NCI-H1417 (cell line): ENCODE results near the gene RGS16.

Experiments used
- DNase-seq, 3 experiments: peaks; one replicate each; lab custom pipeline; 2025; lab: John Stamatoyannopoulos, UW

The RGS16 gene

DNA sequence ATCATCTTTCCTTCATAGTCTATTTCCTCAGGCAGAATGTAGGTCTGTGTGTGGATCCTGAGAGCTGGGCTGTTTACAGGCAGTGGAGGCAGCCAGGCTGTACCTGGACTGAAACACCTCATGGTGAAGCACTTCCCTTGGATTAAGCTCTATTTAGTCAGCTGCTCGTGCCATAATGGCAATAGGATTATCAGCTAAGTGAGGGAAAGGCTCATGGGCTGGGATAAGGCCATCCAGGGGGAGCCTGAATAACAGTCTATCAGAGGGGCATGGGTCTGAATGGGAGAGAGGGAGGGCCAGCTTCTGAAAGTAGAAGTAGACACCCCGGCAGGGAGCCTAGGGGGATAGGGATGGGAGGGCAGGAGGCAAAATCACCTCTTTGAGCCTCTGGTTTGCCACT is 23.5 kb downstream of the RGS16 start:
- DNase-seq = no peak

DNA sequence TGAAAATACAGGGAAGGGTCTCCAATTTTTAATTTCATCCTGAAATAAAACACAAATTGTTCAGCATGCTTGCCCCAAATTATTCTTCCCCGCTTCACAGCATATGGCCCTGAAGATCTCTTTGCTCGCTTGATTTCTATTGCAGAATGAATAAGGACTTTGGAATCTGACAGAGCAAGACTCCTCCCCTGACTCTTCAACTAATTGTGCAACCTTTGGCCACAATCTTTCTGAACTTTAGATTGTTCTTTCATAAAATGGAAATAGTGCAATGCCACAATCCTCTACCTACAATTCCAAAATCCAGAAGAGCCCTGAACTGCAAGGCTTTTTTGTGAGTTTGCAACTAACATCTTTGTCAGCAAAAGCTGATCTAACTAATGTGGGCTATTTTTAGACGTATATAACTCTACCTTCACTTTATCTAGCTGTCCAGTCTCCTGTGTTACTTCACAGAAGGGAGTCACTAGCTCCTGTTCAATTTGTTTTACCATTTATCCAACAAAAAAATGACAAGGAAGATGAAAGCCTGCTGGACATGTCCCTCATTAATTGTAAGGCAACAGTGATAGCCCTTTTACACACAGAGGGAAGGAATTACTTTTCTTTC is 28.5 kb downstream of the RGS16 start:
- no peak for DNase-seq

DNA sequence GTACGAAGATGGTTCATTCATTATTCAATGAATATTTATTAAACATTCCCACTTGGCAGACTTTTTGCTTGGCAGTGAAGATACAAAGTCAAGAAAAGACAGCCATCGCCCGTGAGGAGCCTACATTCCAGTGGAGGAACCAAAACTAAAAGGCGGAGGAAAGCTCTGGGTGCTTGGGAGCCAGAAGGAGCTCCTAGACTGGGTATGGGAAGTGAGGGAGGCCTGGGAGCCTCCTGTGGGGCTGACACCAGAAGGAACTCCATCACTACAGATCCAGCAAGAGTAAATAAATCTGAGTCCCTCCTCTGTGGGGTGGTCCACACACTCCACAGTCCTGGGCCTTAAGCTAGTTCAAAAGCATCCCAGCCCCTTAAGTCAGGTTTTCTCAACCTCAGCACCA is 30.0 kb downstream of the RGS16 start:
- no peak for DNase-seq

DNA sequence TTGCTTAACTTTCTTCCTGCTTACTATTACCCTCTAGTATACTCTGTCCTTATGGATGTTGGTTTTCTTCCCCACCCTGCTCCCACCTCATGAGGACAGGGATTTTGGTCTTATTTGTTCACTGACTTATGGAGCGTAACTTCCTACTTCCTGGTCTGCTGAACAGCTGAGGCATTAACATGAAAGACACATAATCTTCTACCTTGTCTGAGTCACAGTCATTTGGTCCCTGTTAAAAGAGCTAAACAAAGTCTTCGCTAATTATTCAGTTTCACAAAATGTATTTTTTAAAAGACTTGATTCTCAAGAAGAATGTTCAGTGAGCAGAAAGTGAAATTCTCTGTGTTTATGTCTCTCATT is 33.6 kb downstream of the RGS16 start:
- no peak for DNase-seq

DNA sequence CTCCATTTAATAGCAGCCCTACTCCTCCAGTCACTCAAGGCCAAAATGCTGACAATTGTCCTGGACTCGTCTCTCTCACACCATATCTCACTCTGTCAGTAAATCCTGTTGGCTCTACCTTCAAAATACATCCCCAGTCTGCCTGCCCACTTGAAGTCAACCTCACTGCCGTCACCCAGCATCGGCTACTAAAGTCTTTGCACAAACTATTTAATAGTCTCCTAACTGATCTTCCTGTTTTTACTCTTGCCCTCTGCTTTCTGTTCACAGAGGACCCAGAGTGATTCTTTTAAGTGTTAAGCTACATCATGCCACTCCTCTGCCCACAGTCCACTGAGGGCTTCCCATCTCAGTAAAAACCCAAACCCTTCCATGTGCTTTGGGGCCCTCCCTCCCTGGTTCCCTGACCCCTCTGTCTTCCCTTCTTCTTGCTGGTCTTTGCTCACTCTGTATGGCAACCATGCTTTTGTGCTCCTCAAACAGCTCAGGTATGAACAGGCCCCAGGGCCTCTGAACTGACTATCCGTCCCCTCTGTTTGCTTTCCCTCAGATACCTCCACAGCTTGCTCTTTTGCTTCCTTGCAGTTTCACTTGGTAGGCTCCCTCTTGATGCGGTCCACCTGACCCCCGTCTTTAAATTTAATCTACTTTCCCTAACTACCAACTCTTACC is 34.1 kb downstream of the RGS16 start:
- no peak for DNase-seq

DNA sequence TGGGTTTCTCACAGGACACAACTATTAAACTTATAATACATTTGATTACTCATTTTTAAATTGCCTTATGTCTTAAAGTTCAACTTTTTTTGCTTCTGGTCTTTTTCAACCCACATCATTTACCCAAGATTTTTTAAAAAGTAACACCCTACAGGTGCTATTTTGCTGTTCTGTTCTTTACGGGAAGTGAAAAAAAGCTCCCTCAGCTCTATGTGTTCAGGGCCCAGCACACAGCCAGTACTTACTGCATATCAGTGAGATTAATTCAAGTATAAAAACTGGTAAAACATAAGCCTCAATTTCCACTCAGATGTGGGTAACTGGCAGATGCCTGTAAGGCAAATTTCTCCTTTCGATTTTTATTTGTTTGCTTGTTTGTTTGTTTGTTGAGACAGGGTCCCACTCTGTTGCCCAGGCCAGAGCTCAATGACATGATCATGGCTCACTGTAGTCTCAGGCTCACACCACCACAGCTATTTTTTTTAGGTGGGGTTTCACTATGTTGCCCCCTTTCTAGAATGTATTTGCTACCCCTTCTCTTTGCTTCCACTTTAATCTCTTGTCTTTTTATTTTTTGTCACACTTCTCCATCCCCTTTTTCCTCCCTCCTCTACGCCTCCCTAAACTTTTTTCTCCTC is 35.4 kb downstream of the RGS16 start:
- DNase-seq = no peak

DNA sequence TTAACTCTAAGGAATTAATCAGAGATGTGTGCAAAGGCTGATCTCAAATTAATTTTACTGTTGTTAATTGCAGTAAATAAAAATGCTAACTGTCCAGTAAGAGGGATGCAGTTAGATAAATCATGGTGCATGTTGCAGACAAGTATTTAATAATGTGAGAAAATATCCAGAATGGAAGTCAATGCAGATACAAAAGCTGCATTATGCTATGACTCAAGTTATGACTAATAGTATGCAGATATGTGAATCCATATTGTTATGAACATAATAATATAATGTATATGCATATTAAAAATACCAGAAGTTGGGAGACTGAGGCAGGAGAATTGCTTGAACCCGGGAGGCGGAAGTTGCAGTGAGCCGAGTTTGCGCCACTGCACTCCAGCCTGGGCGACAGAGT is 36.6 kb downstream of the RGS16 start:
- DNase-seq = no peak

DNA sequence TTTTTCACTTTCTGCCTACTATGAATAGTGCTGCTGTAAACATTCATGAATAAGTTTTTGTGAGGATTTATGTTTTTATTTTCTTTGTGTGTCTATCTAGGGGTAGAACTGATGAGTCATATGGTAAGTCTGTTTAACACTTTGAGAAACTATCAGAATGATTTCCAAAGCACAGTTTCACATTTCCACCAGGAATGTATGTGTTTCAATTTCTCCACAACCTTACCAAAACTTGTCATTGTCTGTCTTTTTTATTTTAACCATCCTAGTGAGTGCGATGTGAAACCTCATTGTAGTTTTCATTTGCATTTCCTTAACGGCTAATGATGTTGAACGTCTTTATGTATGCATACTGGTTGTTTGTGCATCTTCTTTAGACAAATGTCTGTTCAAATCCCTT is 38.7 kb downstream of the RGS16 start:
- DNase-seq = no peak

DNA sequence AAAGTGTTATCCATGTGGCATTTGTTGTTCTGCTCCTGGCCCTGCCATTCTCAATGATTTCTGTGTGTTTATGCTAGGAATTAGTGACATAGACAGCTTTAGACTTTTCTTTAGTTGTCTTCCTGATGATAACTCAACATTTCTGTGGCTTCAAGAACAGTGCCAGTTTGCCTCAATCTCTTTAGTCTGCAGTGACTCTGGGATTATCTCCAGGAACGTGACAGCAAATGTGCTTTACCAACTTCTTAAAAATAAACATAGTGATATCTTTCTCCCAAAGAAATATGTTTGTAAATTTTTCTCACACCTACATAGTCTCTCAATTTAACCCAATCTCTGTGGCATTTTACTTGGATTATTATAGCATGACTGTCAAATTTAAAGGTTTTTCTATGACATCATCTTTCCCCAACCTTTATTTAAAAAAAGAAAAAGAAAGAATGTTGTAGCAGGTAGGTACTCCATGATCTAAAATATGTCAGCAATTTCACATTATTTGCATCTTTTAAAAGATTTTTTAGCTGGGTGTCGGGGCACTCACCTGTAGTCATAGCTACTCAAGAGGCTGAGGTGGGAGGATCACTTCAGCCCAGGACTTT is 39.7 kb downstream of the RGS16 start:
- no peak for DNase-seq

DNA sequence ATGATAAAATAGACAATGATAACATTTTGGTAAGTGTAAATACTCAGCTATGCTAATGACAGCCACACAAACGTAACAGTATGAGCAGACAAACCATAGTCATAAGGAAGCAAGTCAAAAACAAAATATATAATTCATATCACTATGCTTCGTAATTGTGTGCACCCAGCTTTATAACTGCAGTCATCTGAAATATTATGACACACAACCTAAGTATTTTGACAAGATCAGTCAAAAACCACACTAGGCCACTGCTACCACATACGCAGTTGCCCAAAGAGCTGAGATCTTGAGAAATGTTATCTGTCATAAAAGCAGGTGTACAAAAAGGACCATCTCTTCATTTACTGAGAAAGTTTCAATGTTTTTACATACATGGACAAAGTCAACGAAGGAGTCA is 41.1 kb downstream of the RGS16 start:
- DNase-seq = no peak

DNA sequence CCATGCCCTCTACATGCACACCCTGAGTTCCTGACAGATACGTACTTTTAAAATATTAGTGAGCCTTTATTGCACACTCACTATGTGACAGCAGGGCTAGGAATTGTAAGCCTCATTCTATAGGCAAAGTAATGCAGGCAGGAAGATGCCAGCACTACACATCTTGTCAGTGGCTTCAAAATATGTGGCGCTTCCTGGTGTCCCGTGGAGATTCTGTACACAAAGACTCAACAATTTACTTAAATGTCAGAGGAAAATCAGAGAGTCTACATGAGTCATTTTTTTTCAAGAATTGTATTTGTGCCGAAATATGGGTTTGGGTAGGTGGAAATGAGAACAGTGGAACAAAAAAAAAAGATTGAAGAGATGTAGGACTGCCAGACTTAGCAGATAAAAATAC is 42.7 kb downstream of the RGS16 start:
- DNase-seq = no peak

DNA sequence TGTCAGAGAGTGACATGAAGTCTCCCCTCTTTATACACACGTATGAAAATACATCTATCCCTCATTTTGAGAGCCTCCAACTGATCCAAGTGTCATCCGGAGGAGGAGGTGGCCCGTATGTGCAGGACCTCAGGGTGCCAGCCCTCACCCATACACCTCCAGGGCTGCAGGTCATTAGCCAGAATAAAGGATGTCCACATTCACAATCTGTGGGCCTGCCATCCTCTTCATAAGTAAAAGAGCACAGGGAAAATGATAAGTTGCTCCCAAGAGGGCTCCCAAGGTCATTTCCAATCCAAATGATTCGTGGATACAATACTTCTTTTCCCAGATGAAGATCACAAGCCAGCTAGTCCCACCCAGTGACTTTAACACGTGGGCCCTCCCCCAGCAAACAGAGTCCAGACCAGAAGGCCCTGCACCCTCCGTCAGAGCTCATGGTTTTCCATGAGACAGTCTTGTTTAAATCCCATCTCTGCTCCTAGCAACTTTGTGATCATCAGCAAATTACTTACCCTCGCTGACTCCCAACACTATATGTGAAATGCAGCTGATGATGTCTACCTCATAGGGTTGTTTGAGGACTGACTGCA is 43.7 kb downstream of the RGS16 start:
- DNase-seq = no peak

DNA sequence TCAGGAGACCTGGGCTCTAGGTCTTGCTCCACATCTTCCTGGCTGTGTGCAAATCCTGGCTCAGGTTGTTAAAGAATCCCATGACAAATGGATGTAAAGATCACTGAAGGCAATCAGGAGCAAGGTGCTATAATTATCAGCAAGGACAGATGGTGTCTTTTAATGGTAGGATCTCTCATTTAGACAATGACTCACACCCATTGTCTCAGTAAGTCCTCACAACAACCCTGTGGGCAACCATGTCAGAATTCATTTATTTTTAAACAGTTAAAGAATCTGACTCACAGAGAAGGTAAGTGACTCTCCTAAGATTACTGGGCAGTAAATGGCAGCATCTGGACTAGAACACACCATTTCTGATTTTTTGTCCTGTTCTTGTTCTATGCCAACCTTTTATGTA is 47.9 kb downstream of the RGS16 start:
- peak in 1 of 3 experiments; percentile 8 for DNase-seq

DNA sequence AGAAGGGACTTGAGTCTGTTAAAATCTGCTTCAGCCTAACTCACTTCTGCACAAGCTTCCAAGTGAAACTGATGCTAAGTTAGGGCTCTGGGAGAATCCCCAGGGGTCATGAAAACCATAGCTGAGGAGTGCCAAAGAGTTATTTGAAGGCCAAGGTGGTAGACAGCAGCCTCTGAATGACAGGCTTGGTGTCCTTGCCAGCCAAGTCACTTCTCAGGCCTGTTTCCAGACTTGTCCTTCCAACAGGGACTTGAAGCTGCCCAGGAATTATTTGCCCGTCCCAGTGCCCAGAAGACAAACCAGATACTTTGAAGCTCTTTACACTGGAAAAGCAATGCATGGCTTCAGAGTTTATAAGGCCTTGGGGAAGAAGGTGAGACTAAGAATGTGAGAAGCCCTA is 48.7 kb downstream of the RGS16 start:
- DNase-seq = no peak

DNA sequence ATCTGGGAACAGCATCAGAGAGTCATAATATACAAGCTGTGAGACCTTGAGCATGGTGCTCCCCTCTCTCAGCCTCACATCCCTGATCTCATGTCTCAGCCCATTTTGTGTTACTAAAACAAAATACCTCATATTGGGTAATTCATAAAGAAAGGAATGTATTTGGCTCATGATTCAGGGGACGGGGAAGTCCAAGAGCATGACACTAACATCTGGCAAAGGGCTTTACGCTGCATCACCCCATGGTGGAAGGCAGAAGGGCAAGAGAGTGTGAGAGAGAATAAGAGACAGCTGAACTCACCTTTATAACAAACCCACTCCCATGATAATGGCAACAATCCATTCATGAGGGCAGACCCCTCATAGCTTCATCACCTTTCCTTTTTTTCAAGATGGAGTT is 51.7 kb downstream of the RGS16 start:
- no peak for DNase-seq

DNA sequence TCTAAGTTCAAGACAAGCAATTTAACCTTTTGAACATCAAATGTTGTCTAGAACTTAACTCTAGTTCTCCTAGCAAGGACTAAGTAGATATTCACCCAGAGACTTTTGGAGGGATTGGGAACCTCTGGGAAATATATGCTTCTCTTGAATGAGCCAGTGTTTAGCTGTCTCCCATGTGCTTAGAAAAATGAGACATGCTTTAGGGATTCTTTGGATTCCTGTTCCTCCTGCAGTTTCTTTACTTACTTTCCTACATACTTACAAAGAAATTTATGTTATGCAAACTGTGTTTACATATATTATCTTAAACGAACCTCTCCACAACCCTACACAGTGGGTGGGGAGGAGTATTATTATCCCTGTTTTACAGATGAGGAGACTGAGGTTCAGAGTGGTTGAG is 54.4 kb downstream of the RGS16 start:
- no peak for DNase-seq

DNA sequence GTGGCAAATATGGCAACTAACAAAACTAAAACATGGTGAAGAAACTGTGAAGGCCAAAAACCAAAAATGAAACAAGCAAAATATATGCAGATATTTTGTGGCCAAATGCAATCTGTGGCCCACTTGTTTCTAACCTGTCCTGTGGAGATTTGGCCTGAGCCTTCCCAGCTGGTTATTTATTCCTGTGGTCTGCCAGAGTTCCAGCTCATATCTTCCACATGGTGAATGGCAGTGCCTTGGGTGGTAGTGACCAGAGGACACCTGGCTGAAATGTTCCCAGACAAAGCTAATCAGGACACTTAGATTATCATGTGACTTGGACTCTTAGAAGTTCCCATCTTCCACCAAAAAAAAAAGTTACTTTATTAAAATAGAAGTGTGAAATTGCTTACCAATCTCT is 54.8 kb downstream of the RGS16 start:
- DNase-seq = no peak
